ENCODE data around the gene ZBTB16.

- TF ChIP-seq E2F5 (CRISPR knock-in tag; conservative IDR thresholded peaks at IDR 0.05) (no peak), RFX5 (IDR thresholded peaks at IDR 0.05; ENCODE audit: low read depth, low read length) (no peak), POLR2AphosphoS5 (IDR thresholded peaks at IDR 0.05; ENCODE audit: low read depth, low read length) (no peak), TCF7L2 (IDR thresholded peaks at IDR 0.05; ENCODE audit: low read depth, low read length) (no peak), MED1 (CRISPR knock-in tag; IDR thresholded peaks at IDR 0.05) (no peak), RAD21 (CRISPR knock-in tag; IDR thresholded peaks at IDR 0.05) (no peak), SMC3 (IDR thresholded peaks at IDR 0.05; ENCODE audit: low read length) (no peak), SMARCC2 (IDR thresholded peaks at IDR 0.05) (no peak), CTCF (CRISPR knock-in tag; IDR thresholded peaks at IDR 0.05) (no peak), SIN3A (IDR thresholded peaks at IDR 0.05; ENCODE audit: borderline replicate concordance, low read depth, low read length) (no peak), BORCS8-MEF2B (CRISPR knock-in tag; IDR thresholded peaks at IDR 0.05) (no peak), ZNF350 (CRISPR knock-in tag; IDR thresholded peaks at IDR 0.05; ENCODE audit: borderline replicate concordance, low read depth) (no peak)
Measured at GRCh38 chr11:114202011-114202609, 142.6 kb downstream of the ZBTB16 start.

All from HepG2 (cell line).